Pancreas (tissue), 10 donors: ENCODE data around the gene SNRPD3. TPM values are rescaled to one million over a fixed set of nuclear protein-coding genes. Genes with fewer than 3 reads are reported as not detected.

Experiments
- ATAC-seq, 4 donors: fragments of 200-7000 bp; cut with Tn5 transposase; one replicate each; pipeline versions ENCODE4 v1.8.0 to v1.9.1; 2020; ENCODE audit warnings: mild to moderate bottlenecking in 4 of 4, moderate library complexity in 4 of 4
- DNase-seq, 6 donors: peaks; one replicate each; pipeline ENCODE4 v3.0.0-alpha.2; 2020
- FAIRE-seq: peaks from 2 replicates; lab custom pipeline; 2012; peaks lifted over from hg19 to GRCh38; lab: Jason Lieb, UNC
- H3K27ac ChIP-seq, 4 donors: fragments of 200-600 bp; sonication (generic); 1 replicate in 3 of 4; 2 replicates in 1 of 4; pipeline versions ENCODE4 v1.5.0 to v1.8.0; 2020
- H3K27me3 ChIP-seq, 4 donors: fragments of 200-600 bp; one replicate each; pipeline ENCODE4 v1.8.0; 2021
- H3K36me3 ChIP-seq, 3 donors: fragments of 200-600 bp; sonication (generic) in 1 of 3; one replicate each; pipeline versions ENCODE4 v1.5.0 to v1.8.0; 2020 to 2021
- H3K4me1 ChIP-seq, 3 donors: fragments of 200-600 bp; one replicate each; pipeline ENCODE4 v1.8.0; 2021
- H3K4me3 ChIP-seq, 4 donors: fragments of 200-600 bp; sonication (generic) in 2 of 4; one replicate each; pipeline versions ENCODE4 v1.5.0 to v1.8.0; 2020 to 2021
- H3K9me3 ChIP-seq, 4 donors: fragments of 200-600 bp; one replicate each; pipeline ENCODE4 v1.8.0; 2021
- CTCF ChIP-seq, 4 donors: fragments of 200-600 bp; sonication (generic) in 3 of 4; IDR thresholded peaks; one replicate each; pipeline versions ENCODE4 v1.5.0 to v1.8.0; 2021; ENCODE audit warnings: antibody characterized with exemption in 4 of 4
- WGBS, 2 donors: extraction: QIAGEN DNeasy Blood & Tissue Kit; methylation state at CpG; one replicate each; pipeline ENCODE4 v1.1.7; 2013; 5-methylcytosine and 5-hydroxymethylcytosine counted together
- intact Hi-C, 3 donors: fragments of 100-400 bp; cut with DNase I; formaldehyde crosslinking; loops; one replicate each; pipeline versions ENCODE4 v1.11.1 to v1.14.2; 2022
- polyA plus RNA-seq, 2 donors: library from polyadenylated mRNA; stranded (reverse); fragments of 200-250 nt; gene quantifications; one replicate each; pipeline ENCODE4 v1.2.3, GENCODE V29; 2013
- total RNA-seq, 6 donors: library from RNA; stranded (reverse); fragmentation: NEBNext Ultra II Directional in 4 of 6; extraction: Animal tissue kit (Norgen Biotek cat#: 25700) in 4 of 6; gene quantifications; one replicate each; pipeline versions ENCODE4 v1.2.1 to v1.2.4, GENCODE V29; 2021 to 2023
- donor health status: healthy with polysubstance abuse.
- donor health status: DM: no; HTN: no; CAD: no; lungs with moderate emphysema.
- donor health status: DM: no; HTN: no; CAD: no.
- donor health status: control.
- donor health status: control.
- donor health status: Bipolar disorder and iron deficiency.
- donor health status: DM: yes; HTN: yes; CAD: no.
- donor health status: DM: no; HTN: no; CAD: no.
- donor health status: DM: no; HTN: no; CAD: no.
- donor health status: DM: yes; HTN: yes; CAD: no.

SNRPD3 gene
- total and polyA plus RNA-seq, 8 donors, result 15.9 to 58.1 (median 29.8) TPM

GRCh38 chr22:24543185-24543601 is 12.6 kb upstream of the SNRPD3 start:
- DNase-seq (peak in 1 of 6 donors; percentile 57), FAIRE-seq (no peak)

GRCh38 chr22:24543679-24544243 is 12.0 kb upstream of the SNRPD3 start:
- TF ChIP-seq CTCF (IDR thresholded peaks at IDR 0.05), result no peak
- ATAC-seq (no peak), FAIRE-seq (no peak), DNase-seq (peak in 2 of 6 donors; percentile 51 to 74)
- WGBS, 2 donors, result 73 to 79% methylated on average over 10 to 11 of the region's 11 CpGs
- Histone ChIP-seq H3K9me3 (no peaks in the 10 kb centered on the region), H3K4me3 (no peak overlapping the region), H3K4me1 (peaks cover 19 to 25% (median 20%) of the 10 kb centered on the region in 3 donors), H3K36me3 (peaks cover 3 to 58% (median 35%) of the 10 kb centered on the region in 3 donors), H3K27ac (no peak overlapping the region), H3K27me3 (no peaks in the 10 kb centered on the region)
- intact Hi-C loops, result no loop called here

More at GRCh38 chr22:24543185-24543601, 12.6 kb upstream of the SNRPD3 start:
- 57 to 63% methylated on average over 7 of the region's 7 CpGs for WGBS, 2 donors
- intact Hi-C loops, result no loop called here
- ATAC-seq, result no peak
- Histone ChIP-seq H3K27ac (peak overlapping the region in 1 of 4 donors; percentile 27), H3K4me1 (peaks cover 19 to 25% (median 20%) of the 10 kb centered on the region in 3 donors), H3K4me3 (no peak overlapping the region), H3K36me3 (peaks cover under 1 to 58% (median 35%) of the 10 kb centered on the region in 3 donors), H3K9me3 (no peaks in the 10 kb centered on the region), H3K27me3 (no peaks in the 10 kb centered on the region)
- TF ChIP-seq CTCF (IDR thresholded peaks at IDR 0.05), result no peak

- H3K4me1 ChIP-seq, result peaks cover 15 to 45% (median 18%) of the 10 kb centered on the region in 3 donors
- DNase-seq (no peak), ATAC-seq (no peak), FAIRE-seq (no peak)
- peaks cover 3 to 26% (median 15%) of the 10 kb centered on the region in 3 donors for H3K36me3 ChIP-seq
- no peak for TF ChIP-seq CTCF (IDR thresholded peaks at IDR 0.05)
- WGBS, 2 donors, result 94 to 95% methylated on average over 4 of the region's 4 CpGs
- intact Hi-C loops, result no loop called here
- no peak overlapping the region for H3K4me3 ChIP-seq
- H3K27me3 ChIP-seq, result no peaks in the 10 kb centered on the region
- H3K9me3 ChIP-seq, result no peaks in the 10 kb centered on the region
- no peak overlapping the region for H3K27ac ChIP-seq
Measured at GRCh38 chr22:24548812-24549211, 7.0 kb upstream of the SNRPD3 start.

GRCh38 chr22:24550028-24550901 is 5.5 kb upstream of the SNRPD3 start:
- Histone ChIP-seq H3K27ac (peak overlapping the region in 3 of 4 donors; percentile 13 to 80 (median 54)), H3K4me1 (peaks cover 9 to 38% (median 18%) of the 10 kb centered on the region in 3 donors), H3K27me3 (no peaks in the 10 kb centered on the region), H3K9me3 (no peaks in the 10 kb centered on the region), H3K4me3 (no peak overlapping the region), H3K36me3 (peaks cover 3 to 17% (median 13%) of the 10 kb centered on the region in 3 donors)
- intact Hi-C loops, result no loop called here
- FAIRE-seq (no peak), DNase-seq (peak in 5 of 6 donors; percentile 20 to 69 (median 42)), ATAC-seq (peak in 3 of 4 donors; percentile 8 to 58 (median 33))
- no peak for TF ChIP-seq CTCF (IDR thresholded peaks at IDR 0.05)
- WGBS, 2 donors, result 70 to 75% methylated on average over 8 of the region's 8 CpGs
